ENCODE measurements around the gene APC2. TPM values are rescaled to one million over a fixed set of nuclear protein-coding genes. Genes with fewer than 3 reads are reported as not detected.
A peak's percentile ranks its signal among the peaks of the same experiment; 100 is the strongest.

APC2 gene
- total RNA-seq, 1 experiment from 2014 or later = 11.9 TPM

GRCh38 chr19:1510807-1511206, 60.9 kb downstream of the APC2 start:
- H3K27ac ChIP-seq (ENCODE audit: low read length) = no peak overlapping the region
- in situ Hi-C loops (cut with HindIII; ENCODE audit: low pct_unique_long_range_greater_than_20kb, low sequenced_read_pairs) = no loop called here
- ChIA-PET POLR2A (no interaction called here), CTCF (no interaction called here)
- no peaks in the 10 kb centered on the region for H3K4me1 ChIP-seq (ENCODE audit: control insufficient read depth, insufficient read depth, low read length)
- DNase-seq (ENCODE audit: low read depth, low spot score) (no peak), ATAC-seq (no peak)
- H3K27me3 ChIP-seq (ENCODE audit: control insufficient read depth, insufficient read depth, low read length) = no peaks in the 10 kb centered on the region
- no peaks in the 10 kb centered on the region for H3K9me3 ChIP-seq (ENCODE audit: control insufficient read depth, insufficient read depth, low read depth, low read length)
- H3K36me3 ChIP-seq (ENCODE audit: control insufficient read depth, insufficient read depth, low read length) = peaks cover 2% of the 10 kb centered on the region; the same call in 1 of the 2 replicates
- no TSS peak for BruUV-seq (replicated peaks)
- intact Hi-C loops (cut with micrococcal nuclease; ENCODE audit: unreplicated experiment) = no loop called here
- no peak for TF ChIP-seq POLR2AphosphoS5 (IDR thresholded peaks at IDR 0.05; ENCODE audit: low read depth, low read length)
- no peak overlapping the region for H3K4me3 ChIP-seq (ENCODE audit: low read depth in 2 of 2, low read length in 2 of 2)

- intact Hi-C loops (cut with micrococcal nuclease; ENCODE audit: unreplicated experiment) (no loop called here), in situ Hi-C loops (cut with HindIII; ENCODE audit: low pct_unique_long_range_greater_than_20kb, low sequenced_read_pairs) (no loop called here)
- DNase-seq (ENCODE audit: low read depth, low spot score) (no peak), ATAC-seq (no peak)
- TF ChIP-seq REST (IDR thresholded peaks at IDR 0.05; ENCODE audit: insufficient read depth in 1 of 2, low read depth in 2 of 2, low read length in 1 of 2) (no peak), POLR2AphosphoS5 (IDR thresholded peaks at IDR 0.05; ENCODE audit: low read depth, low read length) (no peak), TCF7L2 (IDR thresholded peaks at IDR 0.05; ENCODE audit: low read depth, low read length) (no peak), CTCF (IDR thresholded peaks at IDR 0.05) (no peak), SIN3A (IDR thresholded peaks at IDR 0.05; ENCODE audit: borderline replicate concordance, insufficient read depth, low read depth, low read length) (no peak)
- Histone ChIP-seq H3K4me1 (ENCODE audit: control insufficient read depth, insufficient read depth, low read length) (no peaks in the 10 kb centered on the region), H3K4me3 (ENCODE audit: low read depth in 2 of 2, low read length in 2 of 2) (peak overlapping the region; percentile 63 to 74; a peak in 3 of 4 replicates), H3K9me3 (ENCODE audit: control insufficient read depth, insufficient read depth, low read depth, low read length) (no peaks in the 10 kb centered on the region), H3K36me3 (ENCODE audit: control insufficient read depth, insufficient read depth, low read length) (peaks cover 2% of the 10 kb centered on the region; the same call in 1 of the 2 replicates), H3K27me3 (ENCODE audit: control insufficient read depth, insufficient read depth, low read length) (no peaks in the 10 kb centered on the region), H3K27ac (ENCODE audit: low read length) (no peak overlapping the region)
- CTCF ChIA-PET = no interaction called here
- POLR2A ChIA-PET = no interaction called here
- BruUV-seq (replicated peaks) = no TSS peak
Observed at GRCh38 chr19:1511318-1512317, 61.7 kb downstream of the APC2 start.

Measured in Panc1 (cell line).